ENCODE measurements around the gene RAVER1. TPM values are rescaled to one million over a fixed set of nuclear protein-coding genes. Genes with fewer than 3 reads are reported as not detected.

Gene RAVER1
- total and polyA plus RNA-seq, 2 of the 8 experiments (the other 6 are each of a cell fraction or from before 2014, with no cell fraction given): 5.7 to 70.5 TPM

- TF ChIP-seq, protein P1, sequence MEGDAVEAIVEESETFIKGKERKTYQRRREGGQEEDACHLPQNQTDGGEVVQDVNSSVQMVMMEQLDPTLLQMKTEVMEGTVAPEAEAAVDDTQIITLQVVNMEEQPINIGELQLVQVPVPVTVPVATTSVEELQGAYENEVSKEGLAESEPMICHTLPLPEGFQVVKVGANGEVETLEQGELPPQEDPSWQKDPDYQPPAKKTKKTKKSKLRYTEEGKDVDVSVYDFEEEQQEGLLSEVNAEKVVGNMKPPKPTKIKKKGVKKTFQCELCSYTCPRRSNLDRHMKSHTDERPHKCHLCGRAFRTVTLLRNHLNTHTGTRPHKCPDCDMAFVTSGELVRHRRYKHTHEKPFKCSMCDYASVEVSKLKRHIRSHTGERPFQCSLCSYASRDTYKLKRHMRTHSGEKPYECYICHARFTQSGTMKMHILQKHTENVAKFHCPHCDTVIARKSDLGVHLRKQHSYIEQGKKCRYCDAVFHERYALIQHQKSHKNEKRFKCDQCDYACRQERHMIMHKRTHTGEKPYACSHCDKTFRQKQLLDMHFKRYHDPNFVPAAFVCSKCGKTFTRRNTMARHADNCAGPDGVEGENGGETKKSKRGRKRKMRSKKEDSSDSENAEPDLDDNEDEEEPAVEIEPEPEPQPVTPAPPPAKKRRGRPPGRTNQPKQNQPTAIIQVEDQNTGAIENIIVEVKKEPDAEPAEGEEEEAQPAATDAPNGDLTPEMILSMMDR (IDR thresholded peaks at IDR 0.05; ENCODE audit: control extremely low read depth in 1 of 3, insufficient read depth in 1 of 3, low read depth in 1 of 3, low read length in 3 of 3): peak in 1 of 3 experiments; percentile 2; a peak in 1 of 4 replicates
- TF ChIP-seq YY1 (IDR thresholded peaks at IDR 0.05; ENCODE audit: low read depth, low read length): no peak
- no peak for TF ChIP-seq BACH1 (IDR thresholded peaks at IDR 0.05; ENCODE audit: low read length)
- TF ChIP-seq E2F6 (IDR thresholded peaks at IDR 0.05): peak; percentile 60; the same call in 1 of the 2 replicates
- TF ChIP-seq KDM4A (IDR thresholded peaks at IDR 0.05; ENCODE audit: low read depth, low read length, severe bottlenecking): peak; percentile 74
- no peak for TF ChIP-seq CBX8 (IDR thresholded peaks at IDR 0.05; ENCODE audit: borderline replicate concordance, low read depth, low read length)
- TF ChIP-seq TBP (IDR thresholded peaks at IDR 0.05; ENCODE audit: low read depth, low read length): 0 out of 2 replicates have a peak, but pooled peaks have one; percentile 29
- no peak for TF ChIP-seq ASH2L (IDR thresholded peaks at IDR 0.05; ENCODE audit: low read length)
- TF ChIP-seq RBBP5 (IDR thresholded peaks at IDR 0.05; ENCODE audit: borderline replicate concordance, low read depth, low read length): 0 out of 2 replicates have a peak, but pooled peaks have one; percentile 48
- peak; percentile 79 for TF ChIP-seq SAP30 (IDR thresholded peaks at IDR 0.05; ENCODE audit: insufficient read depth, insufficient replicate concordance, low read length)
- TF ChIP-seq ZNF274 (IDR thresholded peaks at IDR 0.05; ENCODE audit: borderline replicate concordance, extremely low read depth, low read length): no peak
- TF ChIP-seq PHF8 (conservative IDR thresholded peaks at IDR 0.05; ENCODE audit: low read depth, low read length): peak; percentile 30
- TF ChIP-seq SP4 (IDR thresholded peaks at IDR 0.05; ENCODE audit: low read length): no peak
- no peak for TF ChIP-seq FOSL1 (IDR thresholded peaks at IDR 0.05; ENCODE audit: insufficient read depth, low read depth, low read length)
- peak; percentile 82 for TF ChIP-seq POLR2AphosphoS5 (IDR thresholded peaks at IDR 0.05; ENCODE audit: low read depth, low read length)
- no peak for TF ChIP-seq BRCA1 (IDR thresholded peaks at IDR 0.05; ENCODE audit: low read depth, low read length)
- no peak for TF ChIP-seq CBX5 (IDR thresholded peaks at IDR 0.05; ENCODE audit: low read depth, low read length)
- TF ChIP-seq CHD2 (IDR thresholded peaks at IDR 0.05; ENCODE audit: low read length): no peak
- no peak for TF ChIP-seq RXRA (IDR thresholded peaks at IDR 0.05; ENCODE audit: insufficient read depth, low read depth, low read length)
These were observed 20.6 kb upstream of the RAVER1 start (continued) for GRCh38 chr19:10353793-10354391.

Measured in H1 (cell line).